ENCODE measurements around the gene NSMCE1.
"Not testable (repeated sequence)": the region's sequence is repeated elsewhere in the genome, so short reads cannot be mapped to it uniquely, and the experiment has no call there.

The NSMCE1 gene

DNA sequence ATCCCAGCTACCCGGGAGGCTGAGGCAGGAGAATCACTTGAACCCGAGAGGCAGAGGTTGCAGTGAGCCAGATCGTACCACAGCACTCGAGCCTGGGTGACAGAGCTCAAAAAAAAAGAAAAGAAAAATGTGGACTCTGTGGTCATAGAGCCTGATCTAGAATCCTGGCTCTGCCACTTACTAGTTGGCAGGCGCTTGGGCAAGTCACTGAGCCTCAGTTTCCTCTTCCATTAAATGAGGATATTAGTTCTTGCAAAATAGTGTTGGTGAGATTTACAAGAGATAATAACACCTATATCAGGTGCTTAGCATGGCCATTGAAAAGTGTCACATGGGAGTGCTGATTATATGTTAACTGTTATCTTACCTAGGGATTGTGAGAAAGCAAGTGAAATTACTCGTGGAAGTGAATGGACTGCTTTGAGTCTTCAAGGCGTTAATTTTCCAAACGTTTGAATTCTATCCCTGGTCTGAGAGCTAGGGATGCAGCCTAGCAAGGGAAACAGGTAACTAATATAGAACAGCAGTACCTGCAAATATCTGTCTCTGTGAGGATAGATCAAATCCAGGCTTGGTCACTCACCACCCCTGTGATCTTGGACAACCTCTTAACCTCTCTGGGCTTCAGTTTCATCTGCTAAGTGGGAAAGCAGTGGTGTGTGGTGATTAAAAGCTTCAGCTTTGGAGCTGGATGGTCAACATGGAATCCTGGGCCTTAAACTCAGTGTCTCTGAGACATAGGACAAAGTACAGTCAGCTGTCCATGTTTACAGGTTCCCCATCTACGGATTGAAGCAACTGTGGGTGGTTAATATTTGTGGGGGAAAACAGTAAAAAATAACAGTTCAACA lies 953 bp upstream of the NSMCE1 start:
- DNase-seq, result no peak

DNA sequence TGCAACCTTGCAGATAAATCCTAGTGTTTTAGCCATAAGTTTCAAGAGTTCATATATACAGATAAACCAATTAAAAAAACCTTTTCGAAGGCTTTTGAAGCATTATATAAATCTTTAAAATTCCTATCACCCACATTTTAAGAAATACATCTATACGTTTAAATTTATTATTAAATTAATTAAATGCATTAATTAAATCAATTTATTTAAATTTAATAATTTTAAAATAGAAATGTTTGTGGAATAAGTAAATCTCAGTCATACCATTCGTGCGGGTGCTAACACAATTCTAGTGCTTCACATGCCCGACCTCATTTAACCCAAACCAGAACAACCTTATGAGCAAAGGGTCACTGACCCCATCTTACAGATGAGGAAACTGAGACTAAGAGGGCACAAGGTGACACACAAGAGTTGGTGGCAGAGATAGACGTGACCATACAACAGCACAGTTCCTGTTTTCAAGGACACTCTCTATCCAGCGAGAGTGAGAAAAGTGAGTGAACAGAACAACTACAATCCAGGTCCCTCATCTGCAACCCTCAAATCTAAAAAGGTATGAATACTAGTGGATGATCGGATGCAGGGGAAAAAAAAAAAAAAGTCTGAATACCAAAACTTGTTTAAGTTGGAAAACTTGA lies 1.4 kb downstream of the NSMCE1 start:
- DNase-seq, result no peak

DNA sequence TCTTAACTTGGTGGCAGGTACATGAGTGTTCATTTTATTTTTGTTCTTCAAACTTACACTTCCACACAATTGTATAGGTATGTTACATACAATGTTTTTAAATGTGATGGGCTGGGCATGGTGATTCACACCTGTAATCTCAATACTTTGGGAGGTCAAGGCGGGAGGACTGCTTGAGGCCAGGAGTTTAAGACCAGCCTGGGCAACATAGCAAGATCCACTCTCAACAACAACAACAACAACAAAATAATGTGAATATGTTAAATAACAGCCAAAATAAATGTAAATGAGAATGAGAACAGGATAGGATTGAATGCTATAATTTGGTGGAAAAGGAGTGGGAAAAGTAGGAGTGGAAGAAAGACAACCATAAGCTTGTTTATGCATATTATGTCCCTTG lies 2.6 kb downstream of the NSMCE1 start:
- DNase-seq, result no peak

DNA sequence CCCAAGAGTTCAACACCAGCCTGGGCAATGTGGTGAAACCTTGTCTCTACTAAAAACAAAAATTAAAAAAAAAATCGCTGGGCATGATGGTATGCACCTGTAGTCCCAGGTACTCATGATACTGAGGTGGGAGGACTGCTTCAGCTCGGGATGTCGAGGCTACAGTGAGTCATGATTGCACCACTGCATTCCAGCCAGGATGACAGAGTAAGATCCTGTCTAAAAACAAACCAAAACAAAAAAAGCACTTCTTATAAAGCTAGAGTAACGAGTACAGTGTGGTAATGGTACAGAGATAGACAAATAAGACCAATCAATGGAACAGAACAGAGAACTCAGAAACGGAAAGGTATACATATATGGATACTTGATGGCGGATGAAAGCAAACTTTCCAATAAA lies 4.4 kb downstream of the NSMCE1 start:
- DNase-seq, result no peak

DNA sequence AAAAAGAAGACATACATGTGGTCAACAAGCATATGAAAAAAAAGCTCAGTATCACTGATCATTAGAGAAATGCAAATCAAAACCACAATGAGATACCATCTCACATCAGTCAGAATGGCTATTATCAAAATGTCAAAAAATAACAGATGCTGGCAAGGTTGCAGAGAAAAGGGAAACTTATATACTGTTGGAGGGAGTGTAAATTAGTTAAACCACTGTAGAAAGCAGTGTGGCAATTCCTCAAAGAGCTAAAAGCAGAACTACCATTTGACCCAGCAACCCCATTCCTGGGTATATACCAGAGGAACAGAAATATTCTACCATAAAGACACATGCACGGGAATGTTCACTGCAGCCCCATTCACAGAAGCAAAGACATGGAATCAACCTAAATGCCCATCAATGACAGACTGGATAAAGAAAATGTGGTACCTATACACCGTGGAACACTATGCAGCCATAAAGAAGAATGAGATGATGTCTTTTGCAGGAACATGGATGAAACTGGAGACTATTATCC lies 5.6 kb downstream of the NSMCE1 start:
- DNase-seq, result not testable (repeated sequence)

DNA sequence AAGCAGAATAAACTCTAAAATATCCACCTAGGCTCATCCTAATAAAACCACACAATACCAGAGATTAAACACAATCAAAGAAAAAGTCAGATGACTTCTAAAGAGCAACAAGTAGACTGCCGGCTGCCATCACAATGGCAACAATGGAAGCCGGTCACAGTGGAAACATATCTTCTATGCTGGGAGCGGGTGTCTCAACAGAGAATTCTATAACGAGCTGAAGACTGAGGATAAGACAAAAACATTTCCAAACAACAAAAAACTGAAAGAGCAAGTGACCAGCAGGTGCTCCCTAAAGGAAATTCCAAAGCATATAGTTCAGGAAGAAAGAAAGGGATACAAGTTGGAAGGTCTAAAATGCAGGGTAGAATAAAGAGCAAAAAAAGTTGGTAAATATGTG lies 8.9 kb downstream of the NSMCE1 start:
- DNase-seq, result no peak

DNA sequence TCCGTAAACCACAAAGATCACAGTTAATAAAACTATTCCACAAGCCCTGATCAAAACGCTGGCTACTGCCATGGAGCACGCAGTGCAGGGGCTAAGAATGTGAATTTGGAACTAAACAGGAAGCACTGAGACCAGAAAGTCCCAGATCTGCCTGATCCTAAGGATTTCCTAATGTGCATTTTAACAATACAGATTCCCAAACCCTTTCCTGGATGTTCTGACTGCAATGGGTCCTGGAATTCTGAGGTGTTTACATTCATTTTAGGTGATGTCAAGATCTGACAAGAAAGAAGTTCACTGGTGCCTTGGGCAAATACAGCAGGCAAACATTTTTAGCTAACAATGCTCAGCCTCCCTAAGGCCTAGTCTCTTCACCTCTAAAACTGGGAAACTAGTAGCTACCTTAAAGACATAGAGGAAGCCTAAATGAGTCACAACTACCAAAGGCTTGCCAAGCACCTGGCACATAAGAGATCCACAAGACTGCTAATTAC lies 10.3 kb downstream of the NSMCE1 start:
- no peak for DNase-seq

DNA sequence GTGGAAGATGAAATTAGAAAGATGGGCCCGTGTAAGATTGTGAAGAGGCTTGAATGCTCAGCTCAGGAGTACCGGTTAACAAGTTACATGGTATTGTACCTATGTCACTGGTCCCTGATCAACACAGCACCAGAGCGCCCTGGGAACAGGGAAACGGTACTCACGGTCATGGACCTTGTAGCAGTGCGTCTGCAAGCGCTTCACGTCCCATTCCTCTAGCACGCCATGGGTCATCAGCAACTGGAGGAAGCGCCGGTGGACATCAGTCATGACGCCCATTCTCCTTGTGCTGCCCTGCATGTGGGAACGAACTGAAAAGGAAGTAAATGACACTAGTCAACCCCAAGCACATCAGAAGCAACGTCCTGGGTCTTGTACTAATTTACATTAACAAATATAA lies 11.3 kb downstream of the NSMCE1 start:
- DNase-seq, result no peak

DNA sequence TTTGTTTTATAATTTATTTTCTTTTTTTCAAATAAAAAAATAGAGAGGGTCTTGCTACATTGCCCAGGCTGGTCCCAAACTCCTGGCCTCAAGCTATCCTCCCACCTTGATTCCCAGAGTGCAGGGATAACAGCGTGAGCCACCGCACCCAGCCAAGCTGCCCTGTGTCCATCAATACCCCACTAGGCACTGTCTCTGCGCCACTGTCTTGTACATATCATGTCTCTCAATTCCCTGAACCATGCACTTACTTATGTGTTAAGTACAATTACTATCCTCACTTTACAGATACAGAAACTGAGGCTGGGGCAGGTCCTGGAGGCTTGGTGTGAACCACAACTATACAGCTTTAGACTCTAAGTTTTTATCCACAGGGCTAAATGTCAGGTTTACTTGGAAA lies 11.7 kb downstream of the NSMCE1 start:
- no peak for DNase-seq

DNA sequence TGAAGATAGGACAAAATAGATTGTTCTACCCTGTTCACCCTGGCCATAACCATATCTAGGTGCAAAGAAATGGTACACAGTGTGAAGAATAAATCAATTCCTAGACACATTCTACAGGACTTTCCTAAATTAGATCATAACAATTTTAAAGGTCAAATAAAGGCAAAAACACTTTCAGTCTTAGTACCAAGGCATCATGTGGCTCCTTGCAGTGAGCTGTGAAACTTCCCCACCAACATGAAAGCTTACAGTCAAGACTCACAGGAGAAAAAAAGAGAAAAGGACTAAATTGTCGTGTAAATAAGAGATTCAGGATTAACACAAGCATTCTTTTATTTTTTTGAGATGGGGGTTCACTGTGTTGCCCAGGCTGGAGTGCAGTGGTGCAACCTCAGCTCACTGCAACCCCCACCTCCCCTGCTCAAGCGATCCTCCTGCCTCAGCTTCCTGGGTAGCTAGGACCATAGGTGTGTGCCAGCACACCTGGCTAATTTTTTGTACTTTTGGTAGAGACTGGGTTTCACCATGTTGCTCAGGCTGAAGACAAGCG lies 14.2 kb downstream of the NSMCE1 start:
- DNase-seq, result no peak

DNA sequence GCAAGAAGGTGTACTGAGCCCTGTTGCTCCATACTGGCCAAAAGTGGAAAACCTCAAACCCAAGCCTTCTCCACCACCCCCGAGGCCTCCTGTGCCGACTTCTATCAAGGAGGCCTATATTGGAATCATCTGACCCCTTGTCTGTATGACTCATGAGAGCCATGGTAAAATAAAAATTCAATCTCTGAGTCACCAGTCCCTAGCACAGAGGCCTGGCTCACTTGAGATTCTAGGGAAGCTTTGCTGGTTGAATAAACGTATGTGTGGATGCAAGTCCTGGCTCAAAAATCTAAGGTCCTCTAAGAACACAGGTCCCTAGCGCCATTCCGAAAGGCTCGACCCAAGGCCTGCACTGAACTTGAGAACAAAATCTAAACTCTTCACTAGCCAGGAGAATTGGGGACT lies 15.0 kb downstream of the NSMCE1 start:
- no peak for DNase-seq

DNA sequence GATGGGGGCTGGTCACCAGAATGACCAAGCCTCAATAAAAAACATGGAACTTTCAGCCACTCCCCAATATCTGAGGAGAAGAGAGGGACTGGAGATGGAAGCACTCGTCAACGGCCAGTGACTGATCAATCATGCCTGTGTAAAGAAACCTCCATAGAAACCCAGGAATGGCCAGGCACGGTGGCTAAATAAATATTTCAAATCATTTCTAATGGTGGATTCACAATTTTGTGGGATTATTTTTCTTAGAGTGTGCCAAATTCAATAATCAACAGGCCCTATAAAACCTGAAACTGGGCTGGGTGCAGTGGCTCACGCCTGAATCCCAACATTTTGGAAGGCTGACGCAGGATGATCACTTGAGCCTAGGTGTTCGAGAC lies 16.4 kb downstream of the NSMCE1 start:
- DNase-seq, result no peak

DNA sequence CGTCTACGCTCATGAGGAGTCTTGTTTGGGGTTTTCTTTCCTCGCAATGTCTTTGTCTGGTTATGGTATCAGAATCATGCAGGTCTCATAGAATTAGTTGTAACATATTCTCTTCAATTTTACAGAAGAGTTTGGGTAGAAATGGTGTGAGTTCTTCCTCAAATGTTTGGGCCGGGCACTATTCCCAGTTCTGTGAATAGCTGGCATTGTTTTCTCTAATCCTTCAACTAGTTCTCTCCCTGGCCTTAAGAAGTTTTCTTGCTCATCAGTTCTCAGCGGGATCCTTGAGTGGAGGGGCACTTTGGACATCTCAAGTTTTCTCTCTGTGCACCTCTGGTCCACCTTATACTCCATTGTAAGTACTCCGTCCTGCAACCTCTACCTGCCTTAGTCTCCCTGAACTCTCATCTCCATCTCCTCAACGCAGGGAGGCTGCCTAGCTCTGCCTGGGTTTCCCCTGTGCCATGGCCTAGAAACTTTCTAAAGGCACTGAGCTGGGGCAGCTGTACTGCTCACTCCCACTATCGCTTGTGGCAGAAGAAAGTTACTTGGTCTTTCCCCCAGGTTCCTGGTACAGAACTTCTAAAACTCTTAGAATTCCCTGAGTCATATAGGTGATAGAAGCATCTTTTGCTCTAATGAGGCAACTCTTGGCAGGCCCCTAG lies 16.9 kb downstream of the NSMCE1 start:
- no peak for DNase-seq

DNA sequence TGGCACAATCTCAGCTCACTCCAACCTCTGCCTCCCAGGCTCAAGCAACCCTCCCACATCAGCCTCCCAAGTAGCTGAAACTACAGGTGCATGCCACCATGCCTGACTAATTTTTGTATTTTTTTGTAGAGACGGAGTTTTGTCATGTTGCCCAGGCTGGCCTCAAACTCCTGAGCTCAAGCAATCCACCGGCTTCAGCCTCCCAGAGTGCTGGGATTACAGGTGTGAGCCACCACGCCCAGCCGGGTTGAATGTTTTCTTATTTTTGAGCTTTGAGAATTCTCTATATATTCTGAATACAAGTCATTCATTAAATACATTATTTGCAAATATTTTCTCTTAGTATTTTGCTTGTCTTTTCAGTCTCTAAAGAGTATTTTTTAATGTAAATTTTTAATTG lies 19.7 kb downstream of the NSMCE1 start:
- DNase-seq, result not testable (repeated sequence)

DNA sequence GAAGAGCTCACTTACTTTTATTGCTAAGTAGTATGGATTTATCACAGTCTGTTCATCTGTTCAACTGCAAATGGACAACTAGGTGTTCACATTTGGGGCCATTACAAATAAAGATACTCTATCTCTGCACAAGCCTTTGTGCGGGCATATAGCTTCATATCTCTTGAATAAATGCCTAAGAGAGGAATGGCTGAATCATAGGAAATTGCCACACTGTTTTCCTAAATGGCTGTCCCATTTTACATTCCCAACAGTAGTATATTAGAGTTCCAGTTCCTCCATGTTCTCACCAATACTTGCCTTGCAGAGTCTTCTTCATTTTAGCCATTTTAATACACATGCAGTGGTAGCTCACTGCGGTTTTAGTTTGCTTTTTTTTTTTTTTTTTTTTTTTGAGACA lies 20.5 kb downstream of the NSMCE1 start:
- no peak for DNase-seq

DNA sequence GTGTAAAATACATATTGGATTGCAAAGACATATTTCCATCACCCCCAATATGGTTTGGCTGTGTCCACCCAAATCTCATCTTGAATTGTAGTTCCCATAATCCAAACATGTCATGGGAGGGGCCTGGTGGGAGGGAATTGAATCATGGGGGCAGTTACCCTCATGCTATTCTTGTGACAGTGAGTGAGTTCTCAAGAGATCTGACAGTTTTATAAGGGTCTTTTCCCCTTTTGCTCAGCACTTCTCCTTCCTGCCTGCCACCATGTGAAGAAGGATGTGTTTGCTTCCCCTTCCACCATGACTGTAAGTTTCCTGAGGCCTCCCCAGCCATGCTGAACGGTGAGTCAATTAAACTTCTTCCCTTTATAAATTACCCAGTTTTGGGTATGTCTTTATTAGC lies 21.5 kb downstream of the NSMCE1 start:
- not testable (repeated sequence) for DNase-seq

DNA sequence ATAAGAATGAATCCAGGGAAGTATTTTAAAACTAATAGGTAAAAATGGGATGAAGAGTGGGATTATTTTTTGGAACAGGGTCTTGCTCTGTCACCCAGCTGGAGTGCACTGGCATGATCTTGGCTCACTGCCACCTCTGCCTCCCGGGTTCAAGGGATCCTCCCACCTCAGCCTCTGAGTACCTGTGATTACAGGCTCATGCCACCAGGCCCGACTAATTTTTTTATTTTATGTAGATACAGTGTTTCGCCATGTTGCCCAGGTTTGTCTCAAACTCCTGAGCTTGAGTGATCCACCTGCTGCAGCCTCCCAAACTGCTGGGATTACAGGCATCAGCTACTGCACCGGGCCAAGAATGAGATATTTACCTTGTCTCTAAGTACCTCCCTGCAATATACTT lies 22.1 kb downstream of the NSMCE1 start:
- DNase-seq, result no peak

DNA sequence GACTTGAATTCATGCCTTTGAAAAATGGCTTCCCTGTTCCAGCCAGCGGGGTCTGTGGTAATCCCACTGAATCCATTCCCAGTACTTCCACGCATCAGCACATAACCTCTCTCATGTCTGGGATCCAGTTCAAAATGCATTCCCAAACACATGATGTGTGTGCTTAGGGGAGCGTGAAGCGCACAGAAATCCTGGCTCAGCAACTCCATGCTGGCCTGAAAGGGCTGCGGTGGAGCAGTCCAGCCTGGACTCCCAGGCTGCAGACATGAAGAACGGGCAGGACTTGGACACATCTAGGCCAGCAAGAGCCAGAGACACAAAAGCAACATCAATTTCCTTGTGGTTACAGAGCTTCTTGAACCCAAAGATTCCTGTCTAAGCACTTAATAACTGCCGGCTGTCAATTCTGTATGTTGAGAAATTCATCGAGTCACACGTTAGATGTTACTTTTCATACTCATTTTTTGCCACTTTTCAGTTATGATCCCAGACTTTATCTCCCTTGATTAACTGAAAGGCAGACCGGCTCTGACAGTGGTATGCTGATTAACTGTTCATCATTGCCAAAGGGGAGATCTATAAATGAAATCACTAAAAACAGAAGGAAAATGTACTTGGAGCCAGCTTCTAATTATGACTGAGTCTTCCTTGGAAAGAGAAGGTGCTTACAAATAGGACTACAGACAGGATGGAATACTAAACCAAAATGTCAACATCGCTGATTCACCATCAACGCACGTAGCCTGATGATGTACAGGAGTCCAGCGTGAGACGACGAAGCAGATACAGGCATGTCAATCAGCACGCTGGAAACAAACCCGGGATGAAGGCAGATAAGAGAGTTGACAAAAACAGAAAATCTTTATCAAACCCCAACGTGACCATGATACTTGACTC lies 23.0 kb downstream of the NSMCE1 start:
- DNase-seq, result no peak

DNA sequence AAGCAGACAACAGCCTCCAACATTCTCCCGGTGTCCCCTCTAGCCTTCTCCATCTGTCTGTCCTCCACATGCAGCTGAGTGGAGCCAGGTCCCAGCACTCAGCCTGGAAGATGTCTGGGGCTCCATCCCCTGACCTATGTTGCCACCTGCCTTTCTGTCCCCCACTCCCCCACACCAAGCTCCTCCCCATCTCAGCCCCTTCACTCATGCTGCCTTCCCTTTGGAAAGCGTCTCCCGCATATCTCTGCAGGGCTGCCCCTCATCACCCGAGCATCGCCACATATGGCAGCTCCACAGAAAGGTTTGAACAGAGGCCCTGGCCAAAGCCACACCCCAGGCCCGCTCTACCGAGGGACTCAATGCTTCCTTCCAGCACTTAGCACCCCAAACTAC lies 24.2 kb downstream of the NSMCE1 start:
- no peak for DNase-seq

DNA sequence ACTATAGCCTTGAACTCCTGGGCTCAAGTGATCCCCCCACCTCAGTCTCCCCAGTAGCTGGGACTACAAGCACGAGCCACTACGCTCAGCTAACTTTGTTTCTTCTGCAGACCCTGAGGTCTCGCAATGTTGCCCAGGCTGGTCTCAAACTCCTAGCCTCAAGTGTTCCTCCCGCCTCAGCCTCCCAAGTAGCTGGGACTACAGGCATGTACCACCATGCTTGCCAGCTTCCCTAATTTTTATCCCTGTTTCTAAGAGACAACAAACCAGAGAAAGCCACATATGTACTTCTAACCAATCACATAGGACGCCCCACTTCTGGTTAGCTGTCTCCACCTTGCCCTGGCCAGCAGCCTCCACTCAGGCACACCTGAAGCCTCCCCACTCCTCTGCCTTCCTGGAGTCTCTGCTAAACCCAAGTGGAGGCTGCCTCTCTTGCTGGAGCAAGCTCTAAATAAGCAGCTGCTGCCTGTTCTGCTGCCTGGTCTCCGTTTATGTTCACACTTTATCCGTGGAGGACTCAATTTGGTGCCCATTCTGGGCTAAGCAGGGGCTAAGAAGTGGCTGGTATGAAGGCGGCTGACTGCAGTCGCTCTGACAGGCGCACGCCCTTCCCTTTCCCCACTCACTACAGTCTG lies 24.7 kb downstream of the NSMCE1 start:
- no peak for DNase-seq

DNA sequence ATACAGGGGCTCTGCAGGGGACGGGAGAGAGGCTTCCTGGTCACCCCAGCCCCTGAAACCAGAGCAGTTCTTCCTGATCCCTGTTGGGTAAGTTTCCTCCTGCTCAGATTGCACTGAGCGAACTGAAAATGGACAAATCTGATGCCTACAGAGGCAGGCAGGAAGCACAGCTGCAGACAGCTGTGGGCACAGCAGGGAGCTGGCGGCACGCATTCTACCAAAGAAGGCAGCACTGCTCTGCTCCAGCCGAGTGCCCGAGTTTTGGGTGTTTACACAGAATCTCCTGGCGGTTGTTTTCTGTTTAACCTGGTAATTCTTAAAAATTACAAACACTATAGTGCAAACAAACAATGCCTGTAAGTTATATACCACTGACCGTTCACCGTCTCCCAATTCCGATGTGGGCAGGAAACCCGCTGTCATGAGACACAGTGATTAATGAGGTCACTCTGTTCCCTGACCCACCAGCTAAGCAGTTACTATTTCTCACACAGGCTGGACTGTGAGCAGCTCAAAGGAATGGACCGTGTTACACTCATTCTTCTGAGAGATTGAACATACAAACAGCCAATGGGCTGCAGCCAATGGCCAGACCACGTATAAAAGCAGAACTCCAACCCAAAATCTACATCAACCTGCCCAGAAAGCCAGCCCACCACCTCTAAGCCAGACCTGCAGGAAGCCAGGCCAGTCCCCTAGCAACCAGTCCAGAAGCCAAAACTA lies 25.5 kb downstream of the NSMCE1 start:
- no peak for DNase-seq

Data from DMS 273 treated with DMSO at 0.1 percent for 48 hours (cell line).